RPMI8226 (cell line): Measurements from ENCODE around the gene MMP15.

ENCODE experiments used
- DNase-seq: peaks from one replicate; pipeline ENCODE4 v3.0.0-alpha.2; 2015

The MMP15 gene

DNA sequence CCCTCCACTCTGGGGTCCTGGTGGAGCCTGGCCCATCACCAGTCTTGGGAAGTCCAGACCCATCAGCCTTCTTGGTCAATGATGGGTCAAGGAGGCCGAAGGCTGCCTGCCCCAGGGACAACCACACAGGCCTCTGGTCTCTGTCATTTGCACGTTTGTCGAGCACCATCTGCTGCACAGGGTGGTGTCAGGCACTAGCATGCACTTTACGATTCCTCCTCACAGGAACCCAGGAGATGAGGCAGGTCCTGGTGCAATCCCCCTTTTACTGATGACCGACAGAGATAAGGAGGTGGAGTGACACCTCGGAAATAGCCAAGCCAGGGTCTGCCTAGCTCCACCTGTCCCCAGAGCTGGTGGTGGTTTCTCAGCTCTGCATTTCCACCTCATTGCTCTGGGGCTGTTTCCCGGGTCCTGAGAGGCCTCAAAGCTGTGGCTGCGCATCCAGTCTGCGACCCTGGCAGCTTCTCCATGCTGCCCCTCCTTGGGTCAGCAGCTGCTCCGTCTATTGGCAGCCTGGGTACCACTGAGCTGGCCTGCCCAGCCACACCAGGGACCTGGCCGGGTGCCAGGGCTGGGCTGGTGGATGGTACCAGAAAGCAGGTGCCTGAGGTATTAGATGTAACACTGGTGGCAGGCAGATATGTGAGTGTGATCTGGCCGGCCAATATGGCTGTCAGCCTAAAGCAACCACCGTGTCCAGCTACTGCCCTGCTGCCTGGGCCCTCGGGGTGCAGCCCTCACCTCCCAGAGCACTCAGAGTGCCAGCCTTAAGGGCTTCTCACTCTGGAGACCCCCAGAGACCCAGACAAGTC lies 10.0 kb downstream of the MMP15 start:
- DNase-seq: no peak

DNA sequence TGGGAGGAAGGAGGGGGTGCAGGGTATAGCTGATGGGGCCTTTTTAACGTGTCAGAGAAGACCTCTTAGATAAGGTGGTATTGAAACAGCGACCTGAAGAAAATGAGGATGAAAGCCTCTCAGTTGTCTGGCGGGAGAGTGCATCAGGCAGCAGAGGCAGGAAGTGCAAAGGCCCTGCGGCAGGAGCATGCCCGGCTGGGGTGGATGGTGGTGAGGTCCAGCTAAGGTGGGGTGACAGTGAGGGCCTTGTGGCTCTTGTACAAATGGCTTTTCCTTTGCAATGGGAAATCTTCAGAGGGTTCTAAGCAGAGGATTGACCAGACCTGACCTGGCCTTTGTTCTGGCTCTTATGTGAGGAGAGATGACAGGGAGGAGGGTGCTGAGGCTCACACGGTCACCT lies 11.4 kb downstream of the MMP15 start:
- DNase-seq: no peak

DNA sequence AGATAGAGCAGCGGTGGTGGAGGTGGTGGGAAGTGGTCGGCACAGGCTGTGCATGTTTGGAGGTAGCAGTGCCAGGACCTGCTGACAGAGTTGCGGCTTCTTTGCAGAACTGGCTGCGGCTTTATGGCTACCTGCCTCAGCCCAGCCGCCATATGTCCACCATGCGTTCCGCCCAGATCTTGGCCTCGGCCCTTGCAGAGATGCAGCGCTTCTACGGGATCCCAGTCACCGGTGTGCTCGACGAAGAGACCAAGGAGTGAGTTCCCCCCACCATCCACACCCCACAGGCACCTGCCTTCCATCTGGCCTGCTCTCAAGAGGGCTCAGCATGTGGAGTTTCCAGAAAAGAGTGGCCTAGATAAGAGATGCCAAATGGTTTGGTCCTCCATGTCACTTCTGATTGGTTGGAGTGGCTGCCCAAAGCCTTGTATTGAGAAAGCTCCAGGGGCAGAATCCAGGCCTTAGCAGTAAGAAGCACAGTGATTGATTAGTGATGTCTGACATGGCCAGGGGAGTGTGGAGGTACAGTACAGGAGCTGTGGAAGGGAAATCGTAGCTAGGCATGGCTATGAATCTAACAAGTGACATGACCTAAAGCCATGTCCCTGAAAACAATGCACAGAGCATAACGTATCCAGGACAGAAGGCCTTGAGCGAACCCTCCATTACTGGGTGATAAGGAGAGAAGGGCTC lies 12.0 kb downstream of the MMP15 start:
- DNase-seq: no peak

DNA sequence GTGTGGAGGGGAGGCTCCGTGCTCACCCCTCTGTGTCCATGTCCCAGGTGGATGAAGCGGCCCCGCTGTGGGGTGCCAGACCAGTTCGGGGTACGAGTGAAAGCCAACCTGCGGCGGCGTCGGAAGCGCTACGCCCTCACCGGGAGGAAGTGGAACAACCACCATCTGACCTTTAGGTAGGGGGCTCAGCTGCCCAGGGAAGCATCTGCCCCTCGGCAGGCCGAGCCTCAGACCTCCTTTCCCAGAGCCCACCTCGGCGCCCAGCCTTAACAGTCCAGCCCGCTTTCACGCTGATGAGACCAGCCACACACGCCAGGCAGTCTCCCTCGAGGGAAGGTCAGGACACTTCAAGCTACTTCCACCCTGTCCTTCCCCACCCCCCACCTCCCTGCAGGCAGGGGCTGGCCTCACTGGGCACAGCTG lies 12.7 kb downstream of the MMP15 start:
- no peak for DNase-seq

DNA sequence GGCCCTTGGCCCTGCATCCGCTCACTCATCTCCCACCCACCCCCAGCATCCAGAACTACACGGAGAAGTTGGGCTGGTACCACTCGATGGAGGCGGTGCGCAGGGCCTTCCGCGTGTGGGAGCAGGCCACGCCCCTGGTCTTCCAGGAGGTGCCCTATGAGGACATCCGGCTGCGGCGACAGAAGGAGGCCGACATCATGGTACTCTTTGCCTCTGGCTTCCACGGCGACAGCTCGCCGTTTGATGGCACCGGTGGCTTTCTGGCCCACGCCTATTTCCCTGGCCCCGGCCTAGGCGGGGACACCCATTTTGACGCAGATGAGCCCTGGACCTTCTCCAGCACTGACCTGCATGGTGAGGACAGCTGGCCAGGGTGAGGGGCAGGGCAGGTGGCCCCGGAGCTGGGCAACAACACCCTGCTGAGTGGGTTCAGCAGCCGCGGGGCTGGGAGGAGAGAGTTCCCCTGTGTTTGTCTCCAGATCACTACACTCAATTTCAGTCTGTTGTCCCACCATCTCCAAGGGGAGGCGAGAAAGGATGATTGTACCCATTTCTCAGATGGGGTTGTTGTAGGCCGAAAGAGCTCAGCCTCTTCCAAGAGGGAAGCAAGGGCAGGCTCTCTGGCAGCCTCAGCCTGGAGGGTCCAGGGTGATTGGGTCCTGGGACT lies 14.4 kb downstream of the MMP15 start:
- DNase-seq: no peak

DNA sequence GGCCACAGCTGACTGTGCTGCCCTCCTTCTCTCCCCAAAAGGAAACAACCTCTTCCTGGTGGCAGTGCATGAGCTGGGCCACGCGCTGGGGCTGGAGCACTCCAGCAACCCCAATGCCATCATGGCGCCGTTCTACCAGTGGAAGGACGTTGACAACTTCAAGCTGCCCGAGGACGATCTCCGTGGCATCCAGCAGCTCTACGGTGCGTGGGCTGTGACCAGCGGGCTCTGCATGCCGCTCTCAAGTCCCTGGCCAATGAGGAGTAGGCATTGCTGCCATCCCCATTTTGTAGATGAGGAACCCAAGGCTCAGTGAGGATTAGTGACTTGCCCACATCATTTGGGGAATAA lies 14.9 kb downstream of the MMP15 start:
- no peak for DNase-seq

DNA sequence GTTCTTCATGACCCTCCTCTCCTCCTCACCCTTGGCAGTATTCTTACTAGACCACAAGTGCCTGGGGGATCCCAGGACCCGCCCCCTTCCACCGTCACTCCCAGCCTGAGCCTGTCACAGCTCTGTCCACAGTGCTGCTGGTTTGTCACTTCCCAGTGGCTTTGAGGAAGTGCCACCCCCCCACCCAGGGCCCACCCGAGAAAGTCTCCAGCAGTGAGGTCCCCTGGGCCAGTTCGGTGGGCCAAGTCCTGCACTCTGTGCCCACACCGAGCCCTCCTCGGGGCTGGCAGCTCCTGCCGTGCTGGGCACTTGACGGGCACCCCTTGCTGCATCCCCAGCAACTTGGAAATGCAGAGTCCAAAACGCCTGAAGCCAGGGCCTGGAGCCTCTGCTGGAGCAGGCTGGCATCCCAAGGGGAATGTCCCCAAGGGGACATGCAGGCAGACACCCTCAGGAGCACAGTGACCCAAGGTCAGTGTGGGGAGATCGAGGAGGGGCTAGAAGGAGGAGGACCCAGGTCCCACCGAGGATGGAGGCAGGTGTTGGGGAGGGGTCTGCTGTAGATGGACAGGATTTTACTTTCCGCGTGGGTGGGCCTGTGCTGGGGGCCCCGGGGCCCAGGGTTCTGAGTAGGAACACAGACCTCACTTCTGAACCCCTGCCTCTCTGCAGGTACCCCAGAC lies 15.5 kb downstream of the MMP15 start:
- DNase-seq: no peak

DNA sequence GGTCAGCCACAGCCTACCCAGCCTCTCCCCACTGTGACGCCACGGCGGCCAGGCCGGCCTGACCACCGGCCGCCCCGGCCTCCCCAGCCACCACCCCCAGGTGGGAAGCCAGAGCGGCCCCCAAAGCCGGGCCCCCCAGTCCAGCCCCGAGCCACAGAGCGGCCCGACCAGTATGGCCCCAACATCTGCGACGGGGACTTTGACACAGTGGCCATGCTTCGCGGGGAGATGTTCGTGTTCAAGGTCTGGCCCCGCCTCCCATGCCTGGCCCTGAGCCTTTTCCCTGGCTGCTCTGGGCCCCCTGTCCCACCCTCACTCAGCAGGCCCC lies 16.0 kb downstream of the MMP15 start:
- no peak for DNase-seq

DNA sequence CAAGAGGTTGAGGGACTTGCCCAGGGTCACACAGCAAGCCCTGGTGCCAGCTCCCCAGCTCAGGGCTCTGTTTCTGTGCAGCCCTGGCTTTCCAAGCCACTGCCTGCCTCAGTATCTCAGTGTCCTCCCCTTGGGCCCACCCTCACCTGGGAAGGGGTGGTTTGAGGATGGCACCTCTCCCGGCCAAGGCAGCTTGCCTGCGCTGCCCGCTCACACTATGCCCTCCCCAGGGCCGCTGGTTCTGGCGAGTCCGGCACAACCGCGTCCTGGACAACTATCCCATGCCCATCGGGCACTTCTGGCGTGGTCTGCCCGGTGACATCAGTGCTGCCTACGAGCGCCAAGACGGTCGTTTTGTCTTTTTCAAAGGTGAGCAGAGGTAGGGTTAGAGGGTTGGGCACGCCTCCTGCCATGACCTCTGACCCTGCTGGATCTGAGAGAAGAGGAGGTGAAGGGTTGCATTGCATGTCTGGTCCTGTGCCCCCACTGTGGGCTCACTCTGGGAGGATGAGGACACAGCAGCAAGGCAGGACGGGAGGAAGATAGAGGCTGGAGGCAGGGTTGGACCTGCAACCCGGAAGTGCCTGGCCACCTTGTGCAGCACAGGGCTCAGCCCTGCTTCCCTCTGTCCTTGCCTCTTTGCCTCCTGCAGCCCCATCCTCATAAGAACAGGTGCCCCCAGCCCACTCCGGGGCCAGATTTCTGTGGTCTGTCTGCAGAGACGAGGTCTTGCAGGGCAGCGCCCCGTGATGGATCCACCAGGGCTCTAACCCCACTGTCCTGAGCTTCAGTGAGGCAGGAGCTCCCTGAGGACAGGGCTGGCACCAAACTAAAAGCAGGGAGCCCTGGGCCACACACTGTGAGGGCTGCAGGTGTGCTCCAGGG lies 16.7 kb downstream of the MMP15 start:
- no peak for DNase-seq

DNA sequence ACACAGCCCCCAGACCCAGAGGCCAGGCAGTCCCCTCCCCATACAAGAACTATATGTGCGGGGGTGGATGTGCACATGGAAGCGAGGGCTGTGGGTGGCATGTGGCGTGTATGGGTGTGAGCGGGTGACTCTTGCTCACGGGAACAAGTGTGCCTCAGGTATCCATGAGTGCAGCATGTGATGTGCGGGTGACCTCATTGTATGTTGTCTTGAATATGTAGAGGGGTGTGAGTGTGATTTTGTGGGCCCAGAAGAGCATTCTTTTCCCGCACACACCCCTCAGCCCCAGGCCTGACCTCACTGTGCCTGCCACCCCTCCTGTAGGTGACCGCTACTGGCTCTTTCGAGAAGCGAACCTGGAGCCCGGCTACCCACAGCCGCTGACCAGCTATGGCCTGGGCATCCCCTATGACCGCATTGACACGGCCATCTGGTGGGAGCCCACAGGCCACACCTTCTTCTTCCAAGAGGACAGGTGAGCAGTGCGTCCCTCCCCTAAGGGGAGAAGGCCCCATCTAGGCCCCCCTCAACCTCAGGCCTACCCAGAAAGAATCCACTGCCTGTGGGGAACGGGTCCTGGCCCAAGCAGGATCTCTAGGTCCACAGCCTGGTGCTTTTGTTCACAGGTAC lies 17.4 kb downstream of the MMP15 start:
- no peak for DNase-seq

DNA sequence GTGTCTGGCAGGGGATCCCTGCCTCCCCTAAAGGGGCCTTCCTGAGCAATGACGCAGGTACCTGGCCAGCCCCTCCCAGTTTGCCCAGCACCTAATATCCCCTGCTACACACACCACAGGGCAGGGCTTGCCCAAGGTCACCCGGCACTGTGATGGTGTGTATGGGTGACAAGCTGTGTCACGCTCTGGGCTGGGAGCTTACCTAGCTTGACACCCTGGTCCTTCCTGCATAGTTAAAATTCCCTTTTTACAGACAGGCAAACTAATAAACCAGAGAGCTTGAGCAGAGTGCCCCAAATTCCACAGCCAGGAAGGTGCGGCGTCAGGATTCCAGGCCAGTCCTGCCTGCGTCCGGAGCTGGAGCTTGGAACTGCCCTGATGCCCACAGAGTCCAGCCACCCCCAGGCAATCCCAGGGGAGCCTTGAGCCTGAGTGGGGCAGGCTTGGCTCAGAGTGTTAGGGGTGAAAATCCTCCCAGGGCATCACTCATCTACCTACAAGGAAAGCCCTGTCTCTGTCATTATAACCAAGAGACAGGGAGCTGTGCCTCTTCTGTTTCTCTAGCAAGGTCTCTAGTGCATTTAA lies 18.1 kb downstream of the MMP15 start:
- DNase-seq: no peak

DNA sequence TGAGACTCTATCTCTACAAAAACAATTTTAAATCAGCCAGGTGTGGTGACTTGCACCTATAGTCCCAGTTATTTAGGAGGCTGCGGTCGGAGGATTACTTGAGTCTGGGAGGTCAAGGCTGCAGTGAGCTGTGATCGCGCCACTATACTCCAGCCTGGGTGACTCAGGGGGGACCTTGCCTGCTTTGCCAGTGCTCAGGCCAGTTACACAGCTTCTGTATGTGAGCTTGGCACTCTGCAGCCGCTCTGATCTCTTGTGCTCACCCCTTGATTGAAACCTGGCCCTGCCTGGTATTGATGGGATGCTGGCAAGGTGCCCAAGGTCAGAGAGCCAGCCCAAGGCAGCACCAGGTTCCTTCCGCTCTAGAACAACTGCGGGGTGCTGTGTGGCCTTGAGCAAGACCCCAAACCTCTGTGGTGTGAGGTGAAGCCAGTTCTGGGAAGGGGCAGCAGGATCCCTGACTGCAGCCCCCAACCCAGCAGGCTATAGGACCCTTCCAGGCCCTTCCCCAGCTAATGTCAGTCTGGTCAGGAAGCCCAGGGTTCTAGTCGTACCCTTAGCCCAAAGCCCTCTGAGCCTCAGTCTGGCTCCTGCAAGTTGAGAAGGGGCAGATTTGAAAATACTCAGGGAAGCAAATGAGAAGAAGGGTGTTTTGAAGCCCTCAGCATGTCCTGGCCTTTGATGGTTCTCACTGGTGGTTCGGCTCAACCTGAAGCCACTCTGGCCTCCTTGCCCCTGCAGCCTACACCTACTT lies 18.9 kb downstream of the MMP15 start:
- DNase-seq: no peak

DNA sequence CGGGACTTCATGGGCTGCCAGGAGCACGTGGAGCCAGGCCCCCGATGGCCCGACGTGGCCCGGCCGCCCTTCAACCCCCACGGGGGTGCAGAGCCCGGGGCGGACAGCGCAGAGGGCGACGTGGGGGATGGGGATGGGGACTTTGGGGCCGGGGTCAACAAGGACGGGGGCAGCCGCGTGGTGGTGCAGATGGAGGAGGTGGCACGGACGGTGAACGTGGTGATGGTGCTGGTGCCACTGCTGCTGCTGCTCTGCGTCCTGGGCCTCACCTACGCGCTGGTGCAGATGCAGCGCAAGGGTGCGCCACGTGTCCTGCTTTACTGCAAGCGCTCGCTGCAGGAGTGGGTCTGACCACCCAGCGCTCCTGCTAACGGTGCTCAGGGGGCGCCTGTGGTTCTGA lies 19.5 kb downstream of the MMP15 start:
- DNase-seq: no peak

DNA sequence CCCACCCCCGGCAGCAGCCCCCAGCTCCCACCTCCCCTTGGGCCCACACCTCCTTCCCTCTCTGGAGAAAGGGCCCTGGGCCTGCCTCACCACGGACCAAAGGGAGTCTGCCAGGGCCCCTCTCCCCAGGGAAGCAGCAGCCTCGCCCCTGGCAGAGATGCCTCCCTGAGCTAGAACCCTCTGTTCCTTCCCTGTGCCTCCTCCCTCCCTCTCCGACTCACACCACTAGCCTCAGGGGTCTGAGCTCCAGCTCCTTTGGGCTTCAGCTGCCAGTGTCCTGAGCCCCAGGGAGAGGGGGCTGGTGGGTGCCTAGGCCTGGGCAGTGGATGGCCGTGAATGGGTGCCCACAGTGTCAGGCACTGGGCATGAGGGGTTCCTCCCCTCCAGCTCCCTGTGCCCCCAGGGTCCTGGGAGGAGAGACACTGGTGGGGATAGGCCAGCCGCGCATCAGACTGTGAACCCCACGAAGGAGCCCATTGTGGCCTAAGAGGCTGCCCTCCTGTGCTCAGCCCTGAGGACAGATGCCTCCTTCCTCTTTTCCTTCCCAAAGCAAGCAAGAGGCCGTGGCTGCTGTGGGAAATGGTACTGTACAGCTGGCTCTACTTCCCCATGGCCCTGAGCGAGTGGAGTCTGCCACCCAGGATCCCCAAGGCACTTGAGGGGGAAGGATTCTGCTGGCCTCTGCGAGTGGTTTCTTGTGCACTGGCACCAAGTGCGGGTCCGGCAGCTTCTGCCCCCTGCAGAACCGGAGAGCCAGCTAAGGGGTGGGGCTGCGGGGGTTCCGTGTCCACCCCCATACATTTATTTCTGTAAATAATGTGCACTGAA lies 20.7 kb downstream of the MMP15 start:
- DNase-seq: no peak

DNA sequence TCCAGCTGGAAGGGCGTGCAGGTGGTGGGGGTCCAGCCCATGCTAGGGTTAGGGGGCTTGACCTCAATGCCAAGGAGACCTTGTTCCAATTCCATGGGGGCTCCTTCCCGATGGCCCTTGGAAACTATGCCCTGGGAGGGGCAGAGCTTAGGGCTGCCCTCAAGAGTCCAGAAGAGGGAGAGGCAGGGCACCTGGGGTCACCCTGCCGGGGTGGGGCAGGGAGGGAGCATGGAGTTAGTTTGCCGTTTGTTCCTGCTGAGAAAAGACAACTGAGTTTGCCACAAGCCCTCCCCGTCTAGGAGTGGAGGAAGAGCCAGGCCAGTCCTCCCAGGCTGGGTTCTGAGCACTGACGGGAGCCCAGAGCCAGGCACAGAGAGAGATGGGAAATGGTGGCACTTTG lies 21.4 kb downstream of the MMP15 start:
- no peak for DNase-seq

DNA sequence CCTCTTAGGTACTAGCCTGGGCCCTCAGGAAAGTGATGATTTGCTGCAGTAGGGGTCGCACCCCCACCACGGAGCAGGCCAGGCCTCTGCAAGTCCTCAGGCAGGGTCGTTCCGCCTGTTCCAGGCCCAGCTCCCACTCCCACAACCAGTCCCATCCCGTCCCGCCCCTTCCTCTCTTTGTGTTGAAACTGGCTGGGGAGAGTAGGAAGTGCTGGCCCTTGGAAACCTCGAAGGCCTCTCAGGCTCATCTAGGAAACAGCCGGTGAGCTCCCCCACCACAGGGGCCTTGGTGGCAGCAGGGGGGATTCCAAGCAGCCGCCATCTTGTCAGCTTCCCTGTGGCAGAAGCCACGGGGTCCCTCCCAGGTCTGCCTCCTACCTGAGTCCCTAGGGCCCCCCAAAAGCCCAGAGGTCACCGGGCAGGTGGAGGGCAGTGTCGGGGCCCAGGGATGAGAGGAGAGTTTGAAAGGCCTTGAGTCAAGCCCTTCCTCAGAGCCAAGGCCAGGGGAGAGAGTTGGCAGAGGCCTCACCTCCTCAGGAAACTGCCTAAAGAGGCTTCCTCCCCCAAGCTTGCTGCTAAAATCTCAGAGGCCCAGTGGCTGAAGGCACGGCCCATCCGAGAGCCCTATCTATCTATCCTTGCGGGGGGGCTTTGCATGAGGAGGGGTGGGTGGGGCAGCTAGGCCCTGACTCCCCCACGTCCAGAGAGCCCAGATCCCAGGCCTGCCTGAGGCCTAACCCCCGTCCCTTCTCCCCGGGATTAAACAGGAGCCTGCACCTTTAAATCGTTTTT lies 22.2 kb downstream of the MMP15 start:
- DNase-seq: no peak

DNA sequence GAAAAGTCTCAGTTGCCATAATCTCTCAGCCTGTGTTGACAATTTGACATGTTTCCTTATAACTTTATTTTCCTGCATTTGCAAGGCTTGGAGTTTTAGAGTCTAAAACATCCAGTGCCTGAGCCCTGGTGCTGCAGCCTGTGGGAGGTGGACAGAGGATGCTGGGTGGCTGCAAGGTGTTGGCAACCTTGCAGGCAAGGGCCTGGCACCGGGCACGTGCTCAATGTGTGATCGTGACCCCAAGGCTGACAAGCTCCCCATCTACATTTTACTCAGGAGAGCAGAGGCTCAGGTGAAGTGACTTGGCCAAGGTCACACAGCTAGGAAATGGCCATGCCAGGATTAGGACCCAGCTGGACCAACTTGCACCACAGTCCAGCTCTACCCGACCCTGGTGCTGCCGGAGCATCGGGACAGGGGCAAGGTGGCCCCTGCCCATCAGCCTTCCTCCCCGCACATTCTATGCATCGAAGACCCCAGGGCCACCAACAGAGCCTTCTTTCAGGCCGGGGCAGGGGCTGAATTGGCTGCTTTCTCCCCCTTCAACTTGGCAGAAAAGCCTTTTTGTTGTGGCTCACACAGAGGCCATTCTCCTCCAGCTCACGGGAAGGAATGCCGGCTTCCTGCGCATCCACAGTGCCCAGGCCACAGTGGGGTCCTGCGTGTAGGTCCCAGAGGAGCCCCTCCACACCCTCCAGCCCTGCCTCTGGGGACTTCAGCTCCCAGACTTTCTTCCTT lies 23.1 kb downstream of the MMP15 start:
- no peak for DNase-seq
